Measurements from ENCODE around the gene DOCK2.
"Not testable (repeated sequence)": the region's sequence is repeated elsewhere in the genome, so short reads cannot be mapped to it uniquely, and the experiment has no call there.

Gene DOCK2

DNA sequence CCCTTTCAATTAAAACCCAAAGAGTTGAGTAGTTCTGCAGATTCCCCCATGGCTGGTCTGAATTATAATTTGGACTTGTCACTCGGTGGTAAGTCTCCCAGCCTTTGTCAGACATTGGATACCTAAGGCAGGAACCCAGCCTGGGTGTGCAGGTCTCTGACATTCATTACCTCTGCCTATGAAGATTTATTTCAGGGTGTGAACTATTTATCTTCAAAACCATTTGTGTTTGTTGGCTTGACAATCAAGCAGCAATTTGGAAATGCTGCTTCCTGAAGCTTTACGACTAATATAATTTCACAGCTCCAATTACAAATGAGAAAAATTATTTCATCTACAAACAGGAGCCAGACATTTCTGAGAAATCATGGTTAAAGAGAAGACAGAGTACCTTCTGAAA lies 160.5 kb downstream of the DOCK2 start:
- no peak for DNase-seq

- no peak for DNase-seq
These were observed 161.4 kb downstream of the DOCK2 start for GRCh38 chr5:169798438-169798837.

GRCh38 chr5:169798906-169799660 lies 162.0 kb downstream of the DOCK2 start:
- DNase-seq, result no peak

DNA sequence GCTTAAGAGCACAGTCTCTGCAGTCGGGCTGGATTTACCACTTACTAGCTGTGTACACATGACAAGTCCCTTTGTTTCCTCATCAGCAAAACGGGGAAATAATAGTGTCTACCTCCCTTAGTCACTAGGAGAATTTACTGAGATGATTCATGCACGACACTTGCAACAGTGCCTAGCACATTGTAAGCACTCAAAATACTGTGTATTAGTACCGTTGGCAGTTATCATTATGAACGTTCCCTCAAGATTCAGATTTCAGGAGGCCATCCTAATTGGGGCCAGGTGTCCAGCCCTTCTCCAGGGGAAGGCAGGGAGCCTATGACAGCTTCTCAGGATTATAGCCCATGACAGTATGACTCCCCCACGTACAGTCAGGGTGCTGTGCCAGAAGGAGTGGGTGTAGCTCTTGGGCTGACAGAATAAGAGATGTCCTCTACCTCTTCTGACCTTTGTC lies 164.3 kb downstream of the DOCK2 start:
- DNase-seq, result no peak

DNA sequence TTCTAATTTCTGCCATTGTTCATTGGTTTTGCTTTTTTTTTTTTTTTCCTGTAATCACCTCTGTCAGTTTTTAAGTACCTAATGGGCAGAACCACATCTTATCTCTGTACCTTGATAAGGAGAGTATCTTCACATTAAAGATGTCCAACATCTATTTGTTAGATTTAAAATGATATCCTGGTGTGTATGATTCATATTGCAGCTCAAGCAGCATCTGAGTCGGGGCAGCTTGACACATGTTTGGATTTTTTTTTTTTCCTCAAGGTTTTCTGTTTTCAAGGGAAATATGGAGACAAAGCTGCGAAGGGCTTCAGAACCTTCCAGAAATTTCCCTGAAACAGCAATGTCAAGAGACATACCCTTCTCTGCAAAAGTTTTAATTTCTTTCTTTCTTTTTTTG lies 164.7 kb downstream of the DOCK2 start:
- DNase-seq, result no peak

DNA sequence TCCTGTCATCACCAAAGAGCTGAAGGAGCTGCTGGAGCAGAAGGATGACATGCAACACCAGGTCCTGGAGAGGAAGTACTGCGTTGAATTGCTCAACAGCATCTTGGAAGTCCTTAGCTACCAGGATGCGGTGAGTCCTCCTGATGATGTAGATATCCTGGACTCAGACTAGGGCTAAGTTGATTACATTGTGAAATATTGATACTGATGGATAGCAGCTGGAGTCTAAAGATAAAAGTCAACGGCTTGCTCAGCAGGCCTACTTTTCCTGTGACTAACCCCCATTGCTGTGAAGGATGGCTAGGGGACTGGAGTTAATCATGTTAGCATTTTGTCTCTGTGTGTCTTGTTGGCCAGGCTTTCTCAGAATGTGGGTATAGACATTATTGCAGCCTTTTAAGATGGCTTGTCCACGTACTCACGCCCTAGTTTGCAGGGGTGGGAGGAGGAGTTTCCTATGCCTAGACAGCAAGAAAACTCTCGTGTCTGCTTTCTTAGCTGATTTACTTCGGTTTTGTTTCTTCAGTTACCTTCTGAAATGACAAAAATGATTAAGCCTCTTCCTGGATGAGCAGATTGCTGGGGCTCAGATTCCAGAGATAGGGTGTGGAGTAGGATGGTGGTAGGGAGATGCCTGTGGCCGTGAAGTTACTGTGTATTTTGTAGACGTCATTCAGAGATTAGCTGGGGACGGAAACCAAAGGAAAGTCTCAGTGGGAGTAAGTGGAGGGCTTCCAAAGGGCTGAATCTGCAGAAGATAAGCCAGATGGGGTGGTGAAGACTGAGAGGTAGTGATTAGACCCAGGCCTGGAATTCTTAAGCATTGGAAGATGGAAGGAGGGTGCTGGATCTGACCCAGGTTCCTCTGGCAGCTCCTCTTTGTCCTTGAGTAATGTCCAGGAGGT lies 166.3 kb downstream of the DOCK2 start:
- DNase-seq, result no peak

DNA sequence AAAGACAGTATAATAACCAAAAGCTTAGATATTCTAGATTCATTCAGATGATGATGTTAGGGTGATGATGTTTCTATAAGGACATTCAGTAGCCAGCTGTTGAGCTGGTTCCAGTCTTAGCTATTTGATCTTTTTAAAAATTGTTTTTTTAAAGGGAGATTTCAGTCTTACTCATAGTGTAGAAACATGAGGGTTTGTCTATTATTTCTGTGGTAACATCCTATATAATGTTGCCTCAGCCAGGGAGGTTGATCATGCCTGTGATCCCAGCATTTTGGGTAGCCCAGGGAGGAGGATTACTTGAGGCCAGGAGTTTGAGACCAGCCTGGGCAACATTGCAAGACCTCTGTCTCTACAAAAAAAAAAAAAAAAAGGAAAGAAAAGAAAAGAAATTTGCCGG lies 167.8 kb downstream of the DOCK2 start:
- DNase-seq, result no peak

DNA sequence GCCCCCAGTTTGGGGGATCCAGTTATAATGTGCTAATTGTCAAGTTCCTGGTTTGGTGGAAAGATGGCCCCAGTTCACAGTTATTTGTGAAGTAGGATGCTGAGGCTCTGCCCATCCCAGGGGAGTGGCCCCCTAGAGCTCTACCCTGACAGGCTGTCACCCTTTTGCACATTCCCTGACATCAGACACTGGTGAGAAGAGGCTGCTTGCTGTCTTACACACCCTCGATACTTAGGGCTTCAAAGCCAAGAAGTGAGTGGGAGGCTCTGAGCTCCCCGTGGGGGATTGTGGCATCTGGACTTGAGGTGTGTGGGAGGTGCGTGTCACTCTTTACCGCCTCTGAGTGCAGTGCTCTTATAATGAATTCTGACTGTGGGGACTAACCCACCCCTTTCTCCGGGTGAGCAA lies 168.5 kb downstream of the DOCK2 start:
- DNase-seq, result no peak

DNA sequence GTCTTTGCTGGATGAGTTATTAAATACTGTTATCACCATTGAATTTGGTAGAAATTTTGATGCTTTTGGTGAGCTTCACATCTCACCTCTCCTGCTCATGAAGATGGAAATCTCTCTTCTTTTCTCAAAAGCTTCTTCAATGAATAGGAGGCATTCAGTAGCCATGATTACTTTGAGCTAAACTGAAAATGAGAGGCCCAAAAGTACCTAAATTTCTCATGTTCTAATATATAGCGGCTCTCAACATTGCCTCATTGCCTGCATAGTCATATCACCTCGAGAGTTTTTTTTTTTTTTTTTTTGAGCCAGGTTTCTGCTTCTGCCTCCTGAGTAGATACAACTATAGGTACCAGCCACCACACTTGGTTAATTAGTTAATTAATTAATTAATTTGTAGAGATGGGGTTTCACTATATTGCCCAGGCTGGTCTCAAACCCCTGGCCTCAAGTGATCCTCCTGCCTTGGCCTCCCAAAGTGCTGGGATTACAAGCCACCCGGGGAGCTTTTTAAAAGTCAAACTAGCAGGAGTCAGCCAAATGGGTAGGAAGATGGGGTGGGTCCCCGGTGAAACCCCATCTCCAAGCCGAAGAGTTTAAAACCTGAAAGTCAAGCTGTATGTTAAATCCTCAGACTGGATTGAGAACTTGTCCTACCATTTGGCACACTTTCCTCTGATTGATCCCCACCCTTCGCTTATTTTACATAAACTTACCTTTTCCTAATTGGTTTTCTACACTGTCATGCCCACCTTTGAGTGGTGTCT lies 169.0 kb downstream of the DOCK2 start:
- DNase-seq, result no peak

GRCh38 chr5:169808118-169808581 lies 171.1 kb downstream of the DOCK2 start:
- no peak for DNase-seq

- DNase-seq, result not testable (repeated sequence)
These were observed 171.8 kb downstream of the DOCK2 start for GRCh38 chr5:169808880-169809279.

DNA sequence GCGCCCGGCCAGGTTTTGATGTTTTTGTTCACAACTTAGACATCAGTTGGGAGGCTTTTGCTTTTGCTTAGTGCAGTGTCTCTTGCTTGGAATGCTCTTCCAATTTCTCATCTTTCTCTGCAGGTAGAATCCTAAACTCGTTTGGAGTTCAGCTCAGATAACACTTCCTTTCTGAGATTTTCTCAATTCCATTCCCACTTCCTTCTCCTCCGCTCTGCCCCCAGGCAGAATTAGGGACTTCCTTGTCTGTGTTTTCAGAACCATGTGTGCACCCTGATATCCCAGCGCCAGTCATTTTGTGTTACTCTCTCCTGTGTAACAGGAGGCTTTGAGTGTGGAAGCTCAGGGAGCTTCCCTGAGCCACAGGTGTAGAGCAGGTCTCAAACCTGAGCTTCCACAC lies 172.2 kb downstream of the DOCK2 start:
- DNase-seq, result no peak

DNA sequence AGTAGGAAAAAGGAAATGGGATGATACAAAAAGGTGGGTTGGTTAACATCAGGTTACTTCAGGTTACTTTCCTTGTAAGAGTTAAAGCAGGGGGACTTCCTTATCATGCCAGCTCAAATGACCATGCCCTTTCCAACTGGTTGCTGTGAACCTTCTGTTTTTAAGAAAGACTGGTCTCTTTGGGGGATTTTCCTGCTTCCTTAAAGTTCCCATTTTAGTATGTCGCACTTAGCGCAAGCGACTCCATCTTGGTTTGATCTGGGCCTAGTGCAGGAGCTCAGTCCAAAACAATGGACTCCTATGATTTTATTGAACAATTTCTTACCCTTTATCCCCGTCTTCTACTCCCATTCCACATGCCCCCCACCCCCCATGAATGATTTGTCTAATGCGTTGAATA lies 173.4 kb downstream of the DOCK2 start:
- DNase-seq, result no peak

DNA sequence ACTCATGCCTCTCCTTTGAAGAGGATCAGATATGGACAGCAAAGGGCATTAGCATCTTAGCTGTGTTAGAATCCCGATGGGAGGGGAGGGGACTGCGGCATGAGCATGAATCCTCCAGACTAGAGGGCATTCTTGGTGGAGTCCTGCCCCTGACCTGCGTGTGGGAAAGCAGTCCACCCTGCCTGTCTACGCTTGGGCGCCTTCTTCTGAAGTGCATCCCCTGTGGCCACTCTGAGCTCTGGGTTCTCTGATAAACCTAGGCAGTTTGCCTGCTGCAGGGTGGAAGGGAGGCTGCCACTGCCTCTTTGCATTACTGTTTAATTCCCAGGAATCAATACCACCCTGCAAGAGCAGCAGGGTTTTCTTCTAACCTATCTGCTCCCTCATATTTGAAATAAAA lies 173.9 kb downstream of the DOCK2 start:
- no peak for DNase-seq

DNA sequence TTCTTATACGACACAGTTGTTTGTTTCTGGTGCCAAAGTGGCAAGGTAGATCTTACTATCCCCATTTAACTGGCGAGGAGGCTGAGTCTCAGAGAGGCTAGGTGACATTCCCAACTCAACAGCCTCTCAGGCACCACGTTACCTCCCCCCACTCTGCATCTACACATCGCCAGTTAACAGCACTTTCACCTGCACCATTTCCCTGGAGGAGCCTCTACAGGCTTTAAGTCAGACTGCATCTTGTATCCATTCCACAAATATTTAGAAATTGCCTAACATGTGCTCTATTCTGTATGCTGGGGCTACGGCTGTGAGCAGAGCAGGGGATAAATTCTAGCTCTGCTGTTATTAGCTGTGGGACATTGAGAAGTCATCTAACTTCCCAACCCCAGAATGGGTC lies 174.6 kb downstream of the DOCK2 start:
- DNase-seq, result no peak

DNA sequence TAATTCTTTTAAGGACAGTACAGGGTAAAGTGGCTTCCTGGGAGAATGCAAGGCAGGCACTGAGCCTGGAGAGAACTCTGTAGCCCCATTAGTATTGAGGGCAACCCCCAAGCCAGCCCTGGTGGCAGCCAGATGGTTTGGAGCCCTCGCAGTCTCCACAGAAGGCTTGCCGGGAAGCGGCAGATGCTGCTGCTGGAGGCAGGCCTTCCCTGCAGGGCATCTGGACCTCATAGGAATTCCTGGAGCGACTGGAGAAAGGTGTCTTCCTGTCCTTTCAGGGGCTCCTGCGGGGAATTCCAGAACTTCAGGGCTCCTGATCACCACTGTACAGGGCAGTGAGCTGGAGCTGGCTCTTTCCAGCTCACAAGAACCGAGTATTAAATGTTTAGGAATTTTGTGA lies 175.7 kb downstream of the DOCK2 start:
- no peak for DNase-seq

GRCh38 chr5:169814045-169814444 lies 177.0 kb downstream of the DOCK2 start:
- DNase-seq, result no peak

GRCh38 chr5:169814522-169814921 lies 177.4 kb downstream of the DOCK2 start:
- DNase-seq, result no peak

GRCh38 chr5:169817031-169817430 lies 180.0 kb downstream of the DOCK2 start:
- DNase-seq, result no peak

DNA sequence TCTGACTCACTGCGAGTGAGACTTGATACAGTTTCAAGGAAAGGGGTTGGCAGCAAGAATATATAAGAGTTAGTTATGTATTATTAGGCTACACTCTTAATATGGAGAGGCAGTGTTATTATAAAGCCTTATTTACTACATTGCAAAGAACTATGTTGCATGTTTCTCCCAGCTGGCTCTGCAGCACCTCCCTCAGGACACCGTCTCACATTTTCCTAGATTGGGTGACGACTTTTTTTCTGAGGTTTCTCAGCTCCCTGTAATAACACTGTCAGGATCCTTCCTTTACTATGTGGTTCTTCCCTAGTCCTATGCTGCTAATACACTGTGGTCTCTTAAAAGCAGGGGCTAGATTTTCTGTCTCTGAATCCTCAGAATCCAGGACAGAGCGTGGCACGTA lies 189.5 kb downstream of the DOCK2 start:
- DNase-seq, result no peak

GRCh38 chr5:169827769-169828168 lies 190.7 kb downstream of the DOCK2 start:
- no peak for DNase-seq

- DNase-seq, result no peak
These were observed 191.3 kb downstream of the DOCK2 start for GRCh38 chr5:169828385-169828784.

DNA sequence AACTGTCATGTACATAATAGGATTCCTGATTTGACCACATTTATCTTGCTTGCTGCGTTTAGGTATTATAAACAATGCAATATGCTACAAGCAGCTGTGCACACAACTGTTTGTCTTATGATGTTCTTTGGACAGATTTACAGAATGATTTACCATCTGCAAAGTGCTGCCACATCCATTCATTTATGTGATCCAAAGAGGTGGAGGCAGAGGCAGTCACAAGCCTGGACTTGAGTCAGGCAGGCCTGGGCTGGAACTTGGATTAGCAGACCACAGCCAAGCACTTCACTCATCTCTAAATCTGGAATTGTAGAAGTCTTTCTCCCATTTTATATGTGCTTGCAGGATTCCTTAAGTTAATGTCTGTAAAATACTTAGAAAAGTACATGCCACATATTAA lies 194.3 kb downstream of the DOCK2 start:
- no peak for DNase-seq

Data from 8988T (cell line).